M059J (cell line): ENCODE measurements around the gene ETV6. TPM values are rescaled to one million over a fixed set of nuclear protein-coding genes. Genes with fewer than 3 reads are reported as not detected.
"Not testable (repeated sequence)": the region's sequence is repeated elsewhere in the genome, so short reads cannot be mapped to it uniquely, and the experiment has no call there.

Experiments
- DNase-seq: peaks from one replicate; pipeline ENCODE4 v3.0.0-alpha.2; 2012; ENCODE audit warnings: low read depth
- total RNA-seq: library from RNA; depleted of rRNA; stranded (reverse); fragments of >200 nt; shearing (Covaris generic); gene quantifications from 2 replicates; pipeline ENCODE4 v1.2.3, GENCODE V29; 2014; rRNA removed

The ETV6 gene
- 4.7 and 11.5 TPM in 2 replicates for total RNA-seq

- DNase-seq: peak; percentile 92
Measured at GRCh38 chr12:11649413-11650285, at the start of gene ETV6. Gene ETV6 (plus strand): TSS chr12:11649674. CDS start chr12:11650128, 454 bp downstream.

- DNase-seq: no peak
Measured at GRCh38 chr12:11600199-11600598, 49.3 kb upstream of the ETV6 start.

- DNase-seq: peak; percentile 22
Measured at GRCh38 chr12:11601647-11602046, 47.8 kb upstream of the ETV6 start.

- no peak for DNase-seq
Measured at GRCh38 chr12:11607313-11608081, 42.0 kb upstream of the ETV6 start.

GRCh38 chr12:11609045-11609444 is 40.4 kb upstream of the ETV6 start:
- DNase-seq: no peak

GRCh38 chr12:11615481-11615880 is 34.0 kb upstream of the ETV6 start:
- DNase-seq: no peak

GRCh38 chr12:11618046-11618445 is 31.4 kb upstream of the ETV6 start:
- no peak for DNase-seq

GRCh38 chr12:11621797-11622423 is 27.6 kb upstream of the ETV6 start:
- peak; percentile 39 for DNase-seq

- DNase-seq: no peak
Measured at GRCh38 chr12:11622876-11623281, 26.6 kb upstream of the ETV6 start.

GRCh38 chr12:11623382-11623781 is 26.1 kb upstream of the ETV6 start:
- DNase-seq: no peak

GRCh38 chr12:11624116-11624515 is 25.4 kb upstream of the ETV6 start:
- no peak for DNase-seq

- peak; percentile 36 for DNase-seq
Measured at GRCh38 chr12:11627709-11628108, 21.8 kb upstream of the ETV6 start.

- no peak for DNase-seq
Measured at GRCh38 chr12:11628353-11628752, 21.1 kb upstream of the ETV6 start.

- peak; percentile 35 for DNase-seq
Measured at GRCh38 chr12:11630046-11630706, 19.3 kb upstream of the ETV6 start.

GRCh38 chr12:11631288-11631687 is 18.2 kb upstream of the ETV6 start:
- no peak for DNase-seq

GRCh38 chr12:11631881-11632280 is 17.6 kb upstream of the ETV6 start:
- DNase-seq: not testable (repeated sequence)

GRCh38 chr12:11633968-11634367 is 15.5 kb upstream of the ETV6 start:
- DNase-seq: peak; percentile 93

- DNase-seq: peak; percentile 56
Measured at GRCh38 chr12:11635341-11635740, 14.1 kb upstream of the ETV6 start.

GRCh38 chr12:11638315-11638916 is 11.1 kb upstream of the ETV6 start:
- no peak for DNase-seq

- DNase-seq: no peak
Measured at GRCh38 chr12:11639454-11639853, 10.0 kb upstream of the ETV6 start.

- no peak for DNase-seq
Measured at GRCh38 chr12:11641522-11641921, 8.0 kb upstream of the ETV6 start.
